GM13976 (cell line): ENCODE measurements around the gene LHX8.
"Not testable (repeated sequence)": the region's sequence is repeated elsewhere in the genome, so short reads cannot be mapped to it uniquely, and the experiment has no call there.

ENCODE experiments used
- DNase-seq: peaks from one replicate; pipeline ENCODE4 v3.0.0; 2012; ENCODE audit warnings: low spot score
- CTCF ChIP-seq: IDR thresholded peaks from 2 replicates; pipeline ENCODE4 v1.5.1; 2012; ENCODE audit warnings: borderline replicate concordance, mild to moderate bottlenecking; ENCODE audit not compliant: insufficient read depth; ENCODE audit errors: extremely low read depth, missing control alignments, control extremely low read depth
- in situ Hi-C: fragments of 300-500 bp; cut with MboI; formaldehyde crosslinking; loops from one replicate; pipeline ENCODE4 v1.12.0; 2022; ENCODE audit warnings: low sequenced_read_pairs, mixed read lengths, inconsistent platforms; ENCODE audit not compliant: unreplicated experiment

LHX8 gene

GRCh38 chr1:75172556-75172955 lies 38.4 kb downstream of the LHX8 start:
- in situ Hi-C loops, result no loop called here
- TF ChIP-seq CTCF, result no peak
- no peak for DNase-seq

- TF ChIP-seq CTCF, result no peak
- in situ Hi-C loops, result no loop called here
- no peak for DNase-seq
These were observed 40.0 kb downstream of the LHX8 start for GRCh38 chr1:75174031-75174760.

- DNase-seq, in situ Hi-C loops: not testable (repeated sequence)
These were observed 47.2 kb downstream of the LHX8 start for GRCh38 chr1:75181214-75181955.

- in situ Hi-C loops, result no loop called here
- no peak for DNase-seq
- no peak for TF ChIP-seq CTCF
These were observed 54.7 kb downstream of the LHX8 start for GRCh38 chr1:75188892-75189291.

GRCh38 chr1:75198163-75198562 lies 64.0 kb downstream of the LHX8 start:
- in situ Hi-C loops, result loop anchor here (10.0 kb wide), 1 partner anchor 433 kb away; no protein-coding TSS in a partner anchor
- DNase-seq, result no peak
- TF ChIP-seq CTCF, result no peak

GRCh38 chr1:75198761-75199160 lies 64.6 kb downstream of the LHX8 start:
- no peak for TF ChIP-seq CTCF
- no peak for DNase-seq
- in situ Hi-C loops, result loop anchor here (10.0 kb wide), 1 partner anchor 434 kb away; no protein-coding TSS in a partner anchor

GRCh38 chr1:75202751-75203150 lies 68.6 kb downstream of the LHX8 start:
- TF ChIP-seq CTCF, result no peak
- DNase-seq, result no peak
- in situ Hi-C loops, result no loop called here
